ENCODE measurements around the gene ARF5.

Gene ARF5

DNA sequence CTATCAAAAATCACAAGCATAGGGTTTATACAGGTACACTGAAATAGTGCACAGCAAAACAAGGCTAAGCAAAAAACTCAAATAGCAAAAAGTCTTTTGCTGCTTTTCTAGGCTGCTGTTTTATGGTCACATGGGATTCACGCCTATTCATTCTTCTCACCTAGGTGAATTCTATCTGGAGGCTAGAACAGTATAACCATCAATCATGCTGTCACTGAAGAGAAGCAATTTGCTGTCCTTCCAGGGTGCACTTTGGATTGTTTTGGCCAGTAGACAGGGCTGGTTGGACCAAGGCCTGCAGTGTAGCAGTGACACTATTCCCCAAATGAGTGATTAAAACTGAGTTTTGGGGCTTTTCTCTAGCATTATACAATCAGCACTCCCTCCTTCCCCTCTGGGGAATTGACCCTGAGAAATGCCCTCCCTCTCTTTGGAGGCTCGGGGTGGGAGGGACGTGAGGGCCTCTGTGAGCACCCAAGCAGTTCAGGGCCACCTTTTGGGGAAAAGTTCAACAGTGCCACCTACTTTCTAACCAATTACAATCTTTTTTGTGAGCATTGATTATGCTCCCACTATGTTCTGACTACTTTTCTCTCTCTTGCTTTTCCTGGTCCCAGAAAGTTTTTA, 47.6 kb downstream of the ARF5 start:
- no peak for DNase-seq (ENCODE audit: low read depth in 4 of 4, low spot score in 1 of 4)

GRCh38 chr7:127638197-127638596, 50.0 kb downstream of the ARF5 start:
- no peak for DNase-seq (ENCODE audit: low read depth in 4 of 4, low spot score in 1 of 4)
